OCI-LY7 (cell line): ENCODE measurements around the gene PAQR6. TPM values are rescaled to one million over a fixed set of nuclear protein-coding genes. Genes with fewer than 3 reads are reported as not detected.

Source experiments
- BruUV-seq: library from RNA; stranded (reverse); fragments of 400-500 nt; replicated peaks from 2 replicates; lab custom pipeline; 2021; lab: Mats Ljungman, UMichigan
- CTCF ChIA-PET: fragments of 300-600 bp; sonication (Branson Sonifier 250); formaldehyde crosslinking; loops from one replicate; lab custom pipeline; 2022; ENCODE audit warnings: antibody characterized with exemption; ENCODE audit not compliant: unreplicated experiment; lab: Charles Lee
- POLR2A ChIA-PET: fragments of 300-600 bp; sonication (Branson Sonifier 250); formaldehyde crosslinking; loops from one replicate; lab custom pipeline; 2022; ENCODE audit warnings: antibody characterized with exemption; lab: Charles Lee
- DNase-seq: peaks from one replicate; pipeline ENCODE4 v3.0.0-alpha.2; 2015; ENCODE audit warnings: low spot score
- H2AFZ ChIP-seq: fragments of 200-600 bp; sonication (generic), shearing (Covaris generic); 2 replicates; pipeline ENCODE4 v1.6.1; 2014; ENCODE audit warnings: mild to moderate bottlenecking, antibody characterized with exemption, low read length, moderate library complexity
- H3K27ac ChIP-seq: fragments of 200-600 bp; sonication (generic); 2 replicates; pipeline ENCODE4 v1.5.1; 2014; ENCODE audit warnings: mixed run types, low read depth, mild to moderate bottlenecking, moderate library complexity, low read length, inconsistent platforms; ENCODE audit not compliant: poor library complexity, severe bottlenecking
- H3K36me3 ChIP-seq: fragments of 200-600 bp; sonication (generic); 2 replicates; pipeline ENCODE4 v1.6.1; 2014; ENCODE audit warnings: mild to moderate bottlenecking, antibody characterized with exemption, low read length, moderate library complexity, mixed read lengths; ENCODE audit not compliant: insufficient read depth
- H3K4me1 ChIP-seq: fragments of 200-600 bp; sonication (generic); 2 replicates; pipeline ENCODE4 v1.5.1; 2014; ENCODE audit warnings: mild to moderate bottlenecking, low read length; ENCODE audit not compliant: insufficient read depth, poor library complexity, severe bottlenecking
- H3K4me2 ChIP-seq: fragments of 200-600 bp; sonication (generic); 2 replicates; pipeline ENCODE4 v1.6.1; 2014; ENCODE audit warnings: mild to moderate bottlenecking, low read length
- H3K4me3 ChIP-seq: fragments of 200-600 bp; sonication (generic); 2 replicates; pipeline ENCODE4 v1.5.1; 2014; ENCODE audit warnings: mild to moderate bottlenecking, low read depth, low read length; ENCODE audit not compliant: poor library complexity, severe bottlenecking
- H3K79me2 ChIP-seq: fragments of 200-600 bp; sonication (generic); 2 replicates; pipeline ENCODE4 v1.6.1; 2016; ENCODE audit warnings: low read depth, mild to moderate bottlenecking, low read length, moderate library complexity, mixed read lengths; ENCODE audit not compliant: insufficient read depth
- H3K9me2 ChIP-seq: fragments of 200-600 bp; sonication (generic); 2 replicates; pipeline ENCODE4 v1.6.1; 2016; ENCODE audit warnings: mild to moderate bottlenecking, low read length, mixed read lengths; ENCODE audit not compliant: insufficient read depth
- H3K9me3 ChIP-seq: fragments of 200-600 bp; sonication (generic); 2 replicates; pipeline ENCODE4 v1.6.1; 2014; ENCODE audit warnings: mild to moderate bottlenecking, mixed run types, low read length, mixed read lengths
- H4K20me1 ChIP-seq: fragments of 200-600 bp; sonication (generic); 2 replicates; pipeline ENCODE4 v1.6.1; 2014; ENCODE audit warnings: mild to moderate bottlenecking, antibody characterized with exemption, low read length, moderate library complexity, mixed read lengths; ENCODE audit not compliant: insufficient read depth
- CTCF ChIP-seq: fragments of 200-600 bp; sonication (generic); conservative IDR thresholded peaks from 2 replicates; pipeline ENCODE4 v1.5.1; 2014; ENCODE audit warnings: mild to moderate bottlenecking, antibody characterized with exemption, low read length, moderate library complexity, mixed read lengths
- EZH2phosphoT487 ChIP-seq: fragments of 200-600 bp; sonication (generic); IDR thresholded peaks from 2 replicates; pipeline ENCODE4 v1.6.1; 2018; ENCODE audit warnings: low read depth, borderline replicate concordance, mild to moderate bottlenecking, mixed run types, antibody characterized with exemption, low read length, moderate library complexity, mixed read lengths
- intact Hi-C: fragments of 100-400 bp; cut with micrococcal nuclease; formaldehyde crosslinking; loops from one replicate; pipeline ENCODE4 v1.10.0; 2022; ENCODE audit not compliant: unreplicated experiment
- total RNA-seq, 2 experiments: library from RNA; depleted of rRNA in 1 of 2; stranded (reverse); fragments of >200 nt in 1 of 2; shearing (Covaris generic) in 1 of 2; gene quantifications; 2 replicates each; pipeline ENCODE4 v1.2.3, GENCODE V29; 2014 to 2022

Gene PAQR6
- total RNA-seq, 2 experiments from 2014 or later = 4.2 to 15.7 TPM

GRCh38 chr1:156270314-156270713 is 22.5 kb upstream of the PAQR6 start:
- no peaks in the 10 kb centered on the region for H3K9me2 ChIP-seq
- H4K20me1 ChIP-seq = no peaks in the 10 kb centered on the region
- no peak overlapping the region for H3K4me2 ChIP-seq
- ChIA-PET POLR2A (interaction anchor here (0.7 kb wide), 1 partner anchor 9 kb away, joined by 4 read pairs; no protein-coding TSS in a partner anchor), CTCF (no interaction called here)
- H3K36me3 ChIP-seq = peaks cover 94% of the 10 kb centered on the region
- intact Hi-C loops = no loop called here
- DNase-seq = no peak
- no peak overlapping the region for H3K4me3 ChIP-seq
- no peak overlapping the region for H3K27ac ChIP-seq
- H3K4me1 ChIP-seq = no peaks in the 10 kb centered on the region
- H3K79me2 ChIP-seq = no peaks in the 10 kb centered on the region
- no TSS peak for BruUV-seq
- no peak overlapping the region for H2AFZ ChIP-seq
- TF ChIP-seq CTCF (no peak), EZH2phosphoT487 (no peak)
- H3K9me3 ChIP-seq = no peaks in the 10 kb centered on the region

GRCh38 chr1:156268336-156268735 is 20.5 kb upstream of the PAQR6 start:
- Histone ChIP-seq H3K36me3 (peaks cover 93% of the 10 kb centered on the region), H2AFZ (no peak overlapping the region), H3K9me3 (no peaks in the 10 kb centered on the region), H3K4me3 (no peak overlapping the region), H4K20me1 (no peaks in the 10 kb centered on the region), H3K27ac (no peak overlapping the region), H3K79me2 (no peaks in the 10 kb centered on the region), H3K9me2 (no peaks in the 10 kb centered on the region), H3K4me1 (no peaks in the 10 kb centered on the region), H3K4me2 (no peak overlapping the region)
- POLR2A ChIA-PET = interaction anchor here (0.5 kb wide), 1 partner anchor 126 kb away, joined by 4 read pairs; no protein-coding TSS in a partner anchor
- BruUV-seq = no TSS peak
- intact Hi-C loops = no loop called here
- no peak for DNase-seq
- CTCF ChIA-PET = no interaction called here
- TF ChIP-seq EZH2phosphoT487 (no peak), CTCF (no peak)

- H4K20me1 ChIP-seq = no peaks in the 10 kb centered on the region
- H3K27ac ChIP-seq = no peak overlapping the region
- ChIA-PET CTCF (no interaction called here), POLR2A (no interaction called here)
- no peaks in the 10 kb centered on the region for H3K4me1 ChIP-seq
- BruUV-seq = no TSS peak
- H2AFZ ChIP-seq = no peak overlapping the region
- no peaks in the 10 kb centered on the region for H3K9me3 ChIP-seq
- TF ChIP-seq EZH2phosphoT487 = no peak
- no peak overlapping the region for H3K4me3 ChIP-seq
- intact Hi-C loops = no loop called here
- H3K79me2 ChIP-seq = no peaks in the 10 kb centered on the region
- no peak for DNase-seq
- H3K36me3 ChIP-seq = peaks cover 91% of the 10 kb centered on the region
- H3K9me2 ChIP-seq = no peaks in the 10 kb centered on the region
- no peak overlapping the region for H3K4me2 ChIP-seq
Measured at GRCh38 chr1:156266051-156266450, 18.2 kb upstream of the PAQR6 start.
